Loucy (cell line): ENCODE data around the gene MNT.

Source experiments
- EZH2phosphoT487 ChIP-seq: fragments of 200-600 bp; IDR thresholded peaks from 2 replicates; pipeline ENCODE4 v1.6.1; 2018; ENCODE audit warnings: antibody characterized with exemption, mild to moderate bottlenecking, moderate library complexity, borderline replicate concordance
- TF ChIP-seq, protein P1 (sequence below): fragments of 200-600 bp; sonication (generic); conservative IDR thresholded peaks from 2 replicates; pipeline ENCODE4 v1.5.1; 2014; ENCODE audit warnings: mild to moderate bottlenecking, antibody characterized with exemption, low read length

DNA sequence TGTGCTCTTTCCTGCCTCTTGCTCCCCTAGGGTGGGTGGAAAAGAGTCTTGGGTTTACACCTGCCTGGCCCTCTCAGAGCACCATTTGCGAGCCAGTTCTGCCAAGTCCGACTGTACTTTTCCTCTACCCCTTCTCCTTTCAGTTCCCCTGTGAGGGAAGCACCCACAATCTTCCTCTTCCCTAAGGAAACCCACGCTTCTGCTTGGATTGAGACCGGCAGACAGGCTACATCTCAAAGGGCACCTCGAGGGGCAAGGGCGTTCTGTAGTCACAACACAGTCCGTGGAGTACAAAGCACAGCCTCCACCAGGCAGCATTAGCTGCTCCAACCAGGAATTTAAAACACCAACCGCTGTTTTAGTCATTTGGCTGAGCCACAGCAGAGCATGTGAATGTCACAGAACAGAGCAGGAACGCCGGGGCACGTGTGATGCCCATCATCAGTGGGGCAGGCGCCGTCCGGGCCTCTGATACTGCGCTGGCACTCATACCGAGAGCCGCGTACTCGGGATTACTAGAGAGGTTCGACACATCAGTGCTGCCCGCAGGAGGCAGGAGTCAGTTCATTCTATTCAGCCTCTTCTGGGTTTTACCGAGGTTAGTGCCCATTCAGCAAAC, 13.7 kb upstream of the MNT start:
- TF ChIP-seq, protein P1, sequence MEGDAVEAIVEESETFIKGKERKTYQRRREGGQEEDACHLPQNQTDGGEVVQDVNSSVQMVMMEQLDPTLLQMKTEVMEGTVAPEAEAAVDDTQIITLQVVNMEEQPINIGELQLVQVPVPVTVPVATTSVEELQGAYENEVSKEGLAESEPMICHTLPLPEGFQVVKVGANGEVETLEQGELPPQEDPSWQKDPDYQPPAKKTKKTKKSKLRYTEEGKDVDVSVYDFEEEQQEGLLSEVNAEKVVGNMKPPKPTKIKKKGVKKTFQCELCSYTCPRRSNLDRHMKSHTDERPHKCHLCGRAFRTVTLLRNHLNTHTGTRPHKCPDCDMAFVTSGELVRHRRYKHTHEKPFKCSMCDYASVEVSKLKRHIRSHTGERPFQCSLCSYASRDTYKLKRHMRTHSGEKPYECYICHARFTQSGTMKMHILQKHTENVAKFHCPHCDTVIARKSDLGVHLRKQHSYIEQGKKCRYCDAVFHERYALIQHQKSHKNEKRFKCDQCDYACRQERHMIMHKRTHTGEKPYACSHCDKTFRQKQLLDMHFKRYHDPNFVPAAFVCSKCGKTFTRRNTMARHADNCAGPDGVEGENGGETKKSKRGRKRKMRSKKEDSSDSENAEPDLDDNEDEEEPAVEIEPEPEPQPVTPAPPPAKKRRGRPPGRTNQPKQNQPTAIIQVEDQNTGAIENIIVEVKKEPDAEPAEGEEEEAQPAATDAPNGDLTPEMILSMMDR = no peak
- TF ChIP-seq EZH2phosphoT487 = no peak
